GM12878 (cell line): ENCODE measurements around the gene SPHK2. TPM values are rescaled to one million over a fixed set of nuclear protein-coding genes. Genes with fewer than 3 reads are reported as not detected.

Experiments used
- BCLAF1 ChIP-seq: fragments of 450-650 bp; IDR thresholded peaks from 2 replicates; pipeline ENCODE4 v1.6.1; 2017; ENCODE audit warnings: antibody characterized with exemption, mild to moderate bottlenecking, moderate library complexity
- CBFB ChIP-seq: IDR thresholded peaks from 2 replicates; pipeline ENCODE4 v1.6.1; 2016; ENCODE audit warnings: antibody characterized with exemption, low read depth
- E4F1 ChIP-seq: fragments of 450-650 bp; IDR thresholded peaks from 2 replicates; pipeline ENCODE4 v1.6.1; 2018; ENCODE audit warnings: borderline replicate concordance, mild to moderate bottlenecking; ENCODE audit not compliant: partially characterized antibody
- EED ChIP-seq: sonication (generic); IDR thresholded peaks from 2 replicates; pipeline ENCODE4 v1.6.1; 2016; ENCODE audit warnings: antibody characterized with exemption, low read depth
- EGR1 ChIP-seq, 2 experiments: IDR thresholded peaks; 1 replicate in 1 of 2; 2 replicates in 1 of 2; pipeline ENCODE4 v1.6.1; 2011 to 2012; ENCODE audit warnings: low read depth in 2 of 2, low read length in 2 of 2, borderline replicate concordance in 1 of 2, mild to moderate bottlenecking in 1 of 2, moderate library complexity in 1 of 2
- IKZF2 ChIP-seq, 2 experiments: fragments of 450-650 bp; IDR thresholded peaks; 2 replicates each; pipeline ENCODE4 v1.6.1; 2017; ENCODE audit warnings: mild to moderate bottlenecking in 2 of 2, moderate library complexity in 2 of 2
- JUNB ChIP-seq: IDR thresholded peaks from 2 replicates; pipeline ENCODE4 v1.6.1; 2016; ENCODE audit warnings: antibody characterized with exemption, mild to moderate bottlenecking
- KAT2A ChIP-seq: conservative IDR thresholded peaks from 2 replicates; pipeline ENCODE4 v1.6.1; 2011; ENCODE audit warnings: low read depth, low read length; ENCODE audit not compliant: control insufficient read depth
- KLF5 ChIP-seq: fragments of 450-650 bp; IDR thresholded peaks from 2 replicates; pipeline ENCODE4 v1.6.1; 2014; ENCODE audit warnings: mild to moderate bottlenecking; ENCODE audit not compliant: partially characterized antibody
- MEF2B ChIP-seq: fragments of 450-650 bp; IDR thresholded peaks from 2 replicates; pipeline ENCODE4 v1.6.1; 2018; ENCODE audit warnings: mild to moderate bottlenecking, moderate library complexity; ENCODE audit not compliant: partially characterized antibody, poor library complexity, severe bottlenecking
- MTA3 ChIP-seq: IDR thresholded peaks from 2 replicates; pipeline ENCODE4 v1.6.1; 2012; ENCODE audit warnings: low read length, inconsistent platforms, borderline replicate concordance
- POLR2A ChIP-seq: IDR thresholded peaks from 2 replicates; pipeline ENCODE4 v1.6.1; 2011; ENCODE audit warnings: low read depth, mild to moderate bottlenecking, low read length
- RUNX3 ChIP-seq: IDR thresholded peaks from 2 replicates; pipeline ENCODE4 v1.6.1; 2012; ENCODE audit warnings: low read length, inconsistent platforms
- SKIL ChIP-seq: fragments of 450-650 bp; IDR thresholded peaks from 2 replicates; pipeline ENCODE4 v1.6.1; 2017; ENCODE audit warnings: mild to moderate bottlenecking, low read depth, inconsistent platforms; ENCODE audit not compliant: poor library complexity, severe bottlenecking
- SP1 ChIP-seq: IDR thresholded peaks from one replicate; pipeline ENCODE4 v1.6.1; 2011; ENCODE audit warnings: low read depth, low read length
- SPI1 ChIP-seq: IDR thresholded peaks from 2 replicates; pipeline ENCODE4 v1.6.1; 2011; ENCODE audit warnings: low read depth, mild to moderate bottlenecking, low read length, moderate library complexity, borderline replicate concordance; ENCODE audit not compliant: insufficient read depth
- SREBF1 ChIP-seq: IDR thresholded peaks from 2 replicates; pipeline ENCODE4 v1.6.1; 2012; ENCODE audit warnings: mild to moderate bottlenecking, low read length
- TCF12 ChIP-seq: IDR thresholded peaks from 2 replicates; pipeline ENCODE4 v1.6.1; 2011; ENCODE audit warnings: low read depth, mild to moderate bottlenecking, low read length
- TCF3 ChIP-seq: IDR thresholded peaks from 2 replicates; pipeline ENCODE4 v1.6.1; 2012; ENCODE audit warnings: low read depth, mild to moderate bottlenecking, low read length, borderline replicate concordance; ENCODE audit not compliant: insufficient read depth
- USF1 ChIP-seq: IDR thresholded peaks from 2 replicates; pipeline ENCODE4 v1.6.1; 2011; ENCODE audit warnings: borderline replicate concordance, low read depth, mild to moderate bottlenecking, moderate library complexity, mixed read lengths, low read length; ENCODE audit not compliant: insufficient read depth; ENCODE audit errors: extremely low read length
- ZNF384 ChIP-seq: IDR thresholded peaks from 2 replicates; pipeline ENCODE4 v1.6.1; 2012; ENCODE audit warnings: low read depth, mild to moderate bottlenecking, low read length, improper control_type of control experiment, borderline replicate concordance
- polyA plus RNA-seq, 11 experiments: library from polyadenylated mRNA; depleted of rRNA in 4 of 11; unstranded in 6 of 11; stranded (reverse) in 5 of 11; fragments of >200 nt; fragmentation: Nextera tagmentation in 4 of 11; fragmentation: Illumina TruSeq in 1 of 11; extraction: Ambion mirVana in 4 of 11; extraction: Trizol in 1 of 11; gene quantifications; 1 replicate in 1 of 11; 2 replicates in 10 of 11; pipeline versions ENCODE4 v1.2.1 to v1.2.3, GENCODE V29; 2011 to 2016; ENCODE audit warnings: inconsistent platforms in 2 of 11, missing spikeins in 2 of 11, low read depth in 1 of 11
- total RNA-seq, 4 experiments: library from RNA; depleted of rRNA in 3 of 4; stranded (reverse); fragments of >200 nt in 3 of 4; fragmentation: Illumina TruSeq in 1 of 4; extraction: Trizol in 1 of 4; gene quantifications; 2 replicates each; pipeline versions ENCODE4 v1.2.1 to v1.2.3, GENCODE V29; 2013 to 2021

Gene SPHK2
- total and polyA plus RNA-seq, 10 of the 15 experiments (the other 5 are each of a cell fraction or from before 2014, with no cell fraction given): 0.37 to 40.5 (median 11.2) TPM

- peak; percentile 96 for TF ChIP-seq CBFB
- no peak for TF ChIP-seq SREBF1
- TF ChIP-seq MEF2B: no peak
- TF ChIP-seq JUNB: 0 out of 2 replicates have a peak, but pooled peaks have one; percentile 62
- TF ChIP-seq KLF5: peak; percentile 44
- no peak for TF ChIP-seq SKIL
- TF ChIP-seq KAT2A: no peak
- peak; percentile 99 for TF ChIP-seq POLR2A
- peak; percentile 84 to 99 for TF ChIP-seq EGR1 (IDR thresholded peaks at IDR 0.05; ENCODE audit: borderline replicate concordance in 1 of 2, low read depth in 2 of 2, low read length in 2 of 2)
- TF ChIP-seq MTA3: no peak
- TF ChIP-seq SP1: peak; percentile 76
- TF ChIP-seq E4F1: peak; percentile 73
- no peak for TF ChIP-seq BCLAF1
- TF ChIP-seq ZNF384: no peak
- TF ChIP-seq EED: 0 out of 2 replicates have a peak, but pooled peaks have one; percentile 14
- TF ChIP-seq TCF3: peak; percentile 70; the same call in 1 of the 2 replicates
- TF ChIP-seq USF1: no peak
- peak in 1 of 2 experiments; percentile 63; a peak in 1 of 4 replicates for TF ChIP-seq IKZF2 (IDR thresholded peaks at IDR 0.05)
- TF ChIP-seq SPI1: peak; percentile 46; the same call in 1 of the 2 replicates
- TF ChIP-seq RUNX3: peak; percentile 93
- TF ChIP-seq TCF12: peak; percentile 15; the same call in 1 of the 2 replicates
These were observed at the start of gene SPHK2, which contains the start of gene RPL18 (continued) for GRCh38 chr19:48618916-48619691.
